KMS-11 (cell line): ENCODE measurements around the gene TAS2R60.
"Not testable (repeated sequence)": the region's sequence is repeated elsewhere in the genome, so short reads cannot be mapped to it uniquely, and the experiment has no call there.

ENCODE experiments used
- H2AFZ ChIP-seq: fragments of 200-600 bp; sonication (generic); 2 replicates; pipeline ENCODE4 v1.6.1; 2016; ENCODE audit warnings: antibody characterized with exemption, mixed run types, low read depth
- H3K27ac ChIP-seq: fragments of 200-600 bp; sonication (generic); 2 replicates; pipeline ENCODE4 v1.6.1; 2016; ENCODE audit warnings: mild to moderate bottlenecking, mixed run types
- H3K27me3 ChIP-seq: fragments of 200-600 bp; sonication (generic); 2 replicates; pipeline ENCODE4 v1.6.1; 2017; ENCODE audit warnings: mild to moderate bottlenecking, low read depth, mixed run types, moderate library complexity; ENCODE audit not compliant: insufficient read depth
- H3K36me3 ChIP-seq: fragments of 200-600 bp; sonication (generic); 2 replicates; pipeline ENCODE4 v1.6.1; 2017; ENCODE audit warnings: mild to moderate bottlenecking, mixed run types; ENCODE audit not compliant: insufficient read depth
- H3K4me1 ChIP-seq: fragments of 200-600 bp; sonication (generic); 2 replicates; pipeline ENCODE4 v1.6.1; 2016; ENCODE audit warnings: mild to moderate bottlenecking, low read depth, mixed run types; ENCODE audit not compliant: poor library complexity, severe bottlenecking
- H3K4me2 ChIP-seq: fragments of 200-600 bp; sonication (generic); 2 replicates; pipeline ENCODE4 v1.7.0; 2016; ENCODE audit warnings: mild to moderate bottlenecking, mixed run types
- H3K4me3 ChIP-seq: fragments of 200-600 bp; sonication (generic); IDR thresholded peaks from 2 replicates; pipeline ENCODE4 v1.6.1; 2017; ENCODE audit warnings: low read depth, low read length, mixed read lengths; ENCODE audit not compliant: insufficient read depth
- H3K79me2 ChIP-seq: fragments of 200-600 bp; sonication (generic); 2 replicates; pipeline ENCODE4 v1.6.1; 2016; ENCODE audit warnings: low read depth, mixed run types; ENCODE audit not compliant: insufficient read depth
- H3K9ac ChIP-seq: fragments of 200-600 bp; sonication (generic); 2 replicates; pipeline ENCODE4 v1.6.1; 2016; ENCODE audit warnings: mild to moderate bottlenecking, mixed run types
- H4K20me1 ChIP-seq: fragments of 200-600 bp; sonication (generic); 2 replicates; pipeline ENCODE4 v1.6.1; 2016; ENCODE audit warnings: mild to moderate bottlenecking, mixed run types; ENCODE audit not compliant: insufficient read depth
- TF ChIP-seq, protein P1 (sequence below): fragments of 200-600 bp; sonication (generic); conservative IDR thresholded peaks from 2 replicates; pipeline ENCODE4 v1.6.1; 2017; ENCODE audit warnings: low read depth, mild to moderate bottlenecking, antibody characterized with exemption, low read length, moderate library complexity, mixed read lengths

Gene TAS2R60

DNA sequence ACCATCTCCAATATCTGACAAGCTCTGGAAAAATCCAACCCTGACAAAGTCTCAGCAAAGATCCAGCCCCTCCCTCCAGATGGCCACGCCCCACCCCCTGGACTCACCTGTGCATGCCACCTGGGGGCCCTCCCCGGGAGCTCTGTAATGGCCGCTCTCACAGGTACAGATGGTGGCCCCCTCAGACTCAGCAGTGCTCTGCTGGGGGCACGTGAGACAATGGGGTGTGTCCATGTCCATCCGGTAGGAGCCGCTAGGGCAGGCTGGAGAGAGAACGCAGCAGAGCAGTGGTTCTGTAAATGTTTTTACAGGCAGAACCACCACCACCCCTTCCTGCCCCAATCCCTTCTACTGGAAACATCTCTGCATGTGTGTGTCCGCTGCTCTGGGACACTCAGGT, 44.1 kb upstream of the TAS2R60 start:
- Histone ChIP-seq H3K36me3 (no peaks in the 10 kb centered on the region), H3K9ac (no peak overlapping the region), H3K27ac (no peak overlapping the region), H2AFZ (no peak overlapping the region), H3K79me2 (no peaks in the 10 kb centered on the region), H3K27me3 (no peaks in the 10 kb centered on the region), H3K4me1 (no peaks in the 10 kb centered on the region), H3K4me2 (no peak overlapping the region), H4K20me1 (no peaks in the 10 kb centered on the region), H3K4me3 (no peak overlapping the region)
- TF ChIP-seq, protein P1, sequence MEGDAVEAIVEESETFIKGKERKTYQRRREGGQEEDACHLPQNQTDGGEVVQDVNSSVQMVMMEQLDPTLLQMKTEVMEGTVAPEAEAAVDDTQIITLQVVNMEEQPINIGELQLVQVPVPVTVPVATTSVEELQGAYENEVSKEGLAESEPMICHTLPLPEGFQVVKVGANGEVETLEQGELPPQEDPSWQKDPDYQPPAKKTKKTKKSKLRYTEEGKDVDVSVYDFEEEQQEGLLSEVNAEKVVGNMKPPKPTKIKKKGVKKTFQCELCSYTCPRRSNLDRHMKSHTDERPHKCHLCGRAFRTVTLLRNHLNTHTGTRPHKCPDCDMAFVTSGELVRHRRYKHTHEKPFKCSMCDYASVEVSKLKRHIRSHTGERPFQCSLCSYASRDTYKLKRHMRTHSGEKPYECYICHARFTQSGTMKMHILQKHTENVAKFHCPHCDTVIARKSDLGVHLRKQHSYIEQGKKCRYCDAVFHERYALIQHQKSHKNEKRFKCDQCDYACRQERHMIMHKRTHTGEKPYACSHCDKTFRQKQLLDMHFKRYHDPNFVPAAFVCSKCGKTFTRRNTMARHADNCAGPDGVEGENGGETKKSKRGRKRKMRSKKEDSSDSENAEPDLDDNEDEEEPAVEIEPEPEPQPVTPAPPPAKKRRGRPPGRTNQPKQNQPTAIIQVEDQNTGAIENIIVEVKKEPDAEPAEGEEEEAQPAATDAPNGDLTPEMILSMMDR: no peak

DNA sequence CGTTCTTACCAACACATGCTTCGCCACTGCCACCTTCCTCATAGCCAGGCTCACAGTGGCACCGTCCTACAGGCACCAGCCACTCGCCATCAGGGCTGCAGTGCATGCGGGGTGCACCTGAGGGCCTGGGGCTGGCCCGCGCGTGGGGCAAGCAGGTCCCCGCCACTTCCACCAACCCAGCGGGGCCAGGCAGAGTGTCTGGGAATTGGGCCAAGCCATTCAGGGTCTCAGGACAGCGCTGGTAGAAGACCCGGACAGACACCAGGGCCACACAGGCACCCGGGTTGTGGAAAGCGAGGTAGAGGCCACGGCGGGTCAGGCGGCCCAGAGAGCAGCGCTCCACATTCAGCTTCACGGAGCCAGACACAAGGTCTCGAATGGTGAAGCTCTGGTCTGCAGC, 43.6 kb upstream of the TAS2R60 start:
- Histone ChIP-seq H3K27me3 (no peaks in the 10 kb centered on the region), H2AFZ (no peak overlapping the region), H3K27ac (no peak overlapping the region), H3K4me2 (no peak overlapping the region), H3K4me3 (no peak overlapping the region), H3K36me3 (no peaks in the 10 kb centered on the region), H3K9ac (no peak overlapping the region), H3K4me1 (no peaks in the 10 kb centered on the region), H3K79me2 (no peaks in the 10 kb centered on the region), H4K20me1 (no peaks in the 10 kb centered on the region)
- TF ChIP-seq, protein P1: no peak

DNA sequence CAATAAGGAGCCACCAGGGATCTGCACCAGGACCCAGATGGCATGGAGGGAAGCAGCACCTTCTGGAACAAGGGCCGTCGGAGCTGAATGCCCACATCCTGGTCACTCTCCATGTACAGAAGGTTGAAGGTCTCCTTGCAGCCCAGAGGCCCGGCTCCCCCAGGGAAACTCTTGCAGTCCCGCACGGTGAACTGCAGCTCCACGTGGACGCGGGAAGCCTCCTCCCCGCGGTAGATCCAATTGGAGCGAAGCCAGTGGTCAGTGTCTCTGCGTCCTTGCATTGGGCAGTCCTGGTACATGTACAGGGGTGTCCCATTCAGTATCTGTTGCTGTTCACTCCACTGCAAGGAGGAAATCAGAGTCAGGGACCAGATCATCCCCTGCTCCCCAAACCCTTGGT, 42.0 kb upstream of the TAS2R60 start:
- no peak overlapping the region for H3K4me3 ChIP-seq
- H3K4me1 ChIP-seq: no peaks in the 10 kb centered on the region
- no peaks in the 10 kb centered on the region for H3K36me3 ChIP-seq
- TF ChIP-seq, protein P1: no peak
- H3K9ac ChIP-seq: no peak overlapping the region
- no peak overlapping the region for H2AFZ ChIP-seq
- no peak overlapping the region for H3K4me2 ChIP-seq
- no peaks in the 10 kb centered on the region for H4K20me1 ChIP-seq
- H3K27ac ChIP-seq: no peak overlapping the region
- H3K79me2 ChIP-seq: no peaks in the 10 kb centered on the region
- no peaks in the 10 kb centered on the region for H3K27me3 ChIP-seq

DNA sequence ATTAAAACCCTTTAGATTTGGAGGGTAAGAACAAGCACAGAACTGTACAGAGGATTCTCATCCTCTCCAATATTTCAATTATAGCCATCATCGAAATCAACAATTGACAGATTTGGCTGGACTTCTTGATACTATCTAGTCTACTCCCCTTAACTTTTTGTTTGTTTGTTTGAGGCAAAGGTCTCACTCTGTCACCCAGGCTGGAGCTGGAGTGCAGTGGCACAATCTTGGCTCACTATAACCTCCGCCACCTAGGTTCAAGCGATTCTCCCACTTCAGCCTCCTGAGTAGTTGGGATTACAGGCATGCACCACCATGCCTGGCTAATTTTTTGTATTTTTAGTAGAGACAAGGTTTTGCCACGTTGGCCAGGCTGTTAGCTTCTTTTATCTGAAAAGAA, 41.0 kb upstream of the TAS2R60 start:
- H3K9ac ChIP-seq, H3K36me3 ChIP-seq, H3K4me3 ChIP-seq, H3K27me3 ChIP-seq, H3K27ac ChIP-seq, H3K4me1 ChIP-seq, H2AFZ ChIP-seq, H4K20me1 ChIP-seq, H3K4me2 ChIP-seq, H3K79me2 ChIP-seq: not testable (repeated sequence)

DNA sequence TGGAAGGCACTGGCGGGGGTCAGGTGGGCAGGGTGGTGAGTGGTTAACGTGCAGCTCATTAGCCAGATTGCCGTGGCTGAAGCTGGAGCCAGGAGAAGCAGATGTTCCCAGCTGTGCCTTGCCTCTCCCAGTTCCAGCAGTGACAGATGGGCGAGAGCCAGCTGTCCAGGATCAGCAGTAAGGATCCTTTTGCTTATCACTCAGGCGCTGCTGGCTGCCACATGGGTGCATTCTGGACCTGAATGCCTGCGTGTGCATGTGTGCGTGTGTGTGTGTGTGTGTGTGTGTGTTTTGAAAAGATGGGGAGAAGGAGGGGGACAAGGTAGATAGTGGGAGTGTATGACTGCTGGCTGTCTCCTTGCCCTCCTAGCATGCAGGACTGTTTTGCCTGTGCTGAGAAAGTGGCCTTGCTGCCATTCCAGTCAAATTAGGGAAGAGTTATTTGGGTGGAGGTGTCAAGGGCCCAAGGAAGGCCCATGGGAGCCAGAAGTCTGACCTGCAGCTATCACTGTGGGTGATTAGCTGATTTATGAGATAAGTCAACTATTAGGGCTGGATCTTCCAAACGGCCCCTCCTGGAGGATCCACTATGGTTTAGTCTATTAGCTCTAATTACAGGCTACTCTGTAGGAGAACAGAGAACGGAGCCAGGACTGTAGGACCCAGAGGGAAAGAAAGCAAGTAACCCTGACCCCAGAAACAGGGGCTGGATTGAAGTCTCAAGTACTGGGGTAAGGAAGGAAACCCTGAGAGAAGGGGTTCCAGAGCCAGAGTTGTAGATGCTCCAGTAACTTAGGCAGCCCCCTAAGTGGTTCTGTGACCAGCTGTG, 37.9 kb upstream of the TAS2R60 start:
- TF ChIP-seq, protein P1: no peak
- no peaks in the 10 kb centered on the region for H4K20me1 ChIP-seq
- H3K79me2 ChIP-seq: no peaks in the 10 kb centered on the region
- no peaks in the 10 kb centered on the region for H3K4me1 ChIP-seq
- H3K36me3 ChIP-seq: no peaks in the 10 kb centered on the region
- H2AFZ ChIP-seq: no peak overlapping the region
- H3K27me3 ChIP-seq: no peaks in the 10 kb centered on the region
- no peak overlapping the region for H3K27ac ChIP-seq
- no peak overlapping the region for H3K4me2 ChIP-seq
- H3K9ac ChIP-seq: no peak overlapping the region
- no peak overlapping the region for H3K4me3 ChIP-seq
